Omental fat pad (tissue), 4 donors: Measurements from ENCODE around the gene PEA15. TPM values are rescaled to one million over a fixed set of nuclear protein-coding genes. Genes with fewer than 3 reads are reported as not detected.

ENCODE experiments used
- ATAC-seq: fragments of 150-250 bp; one replicate; pipeline ENCODE4 v1.9.1; 2016; ENCODE audit warnings: mild to moderate bottlenecking, moderate library complexity; ENCODE audit not compliant: low FRiP score
- DNase-seq: peaks from one replicate; pipeline ENCODE4 v3.0.0-alpha.2; 2019; ENCODE audit warnings: low spot score
- total RNA-seq, 4 donors: library from RNA; depleted of rRNA; stranded (reverse); fragments of >200 nt; gene quantifications; one replicate each; pipeline ENCODE4 v1.1.0, GENCODE V29; 2016
- TF ChIP-seq, protein P1 (sequence below), 3 donors: fragments of 450-650 bp; IDR thresholded peaks; one replicate each; pipeline ENCODE4 v1.5.1; 2016 to 2017; ENCODE audit warnings: antibody characterized with exemption in 3 of 3, mild to moderate bottlenecking in 3 of 3, moderate library complexity in 2 of 3

Gene PEA15
- total RNA-seq, 4 donors from 2014 or later = 89.1 to 214 (median 153) TPM

DNA sequence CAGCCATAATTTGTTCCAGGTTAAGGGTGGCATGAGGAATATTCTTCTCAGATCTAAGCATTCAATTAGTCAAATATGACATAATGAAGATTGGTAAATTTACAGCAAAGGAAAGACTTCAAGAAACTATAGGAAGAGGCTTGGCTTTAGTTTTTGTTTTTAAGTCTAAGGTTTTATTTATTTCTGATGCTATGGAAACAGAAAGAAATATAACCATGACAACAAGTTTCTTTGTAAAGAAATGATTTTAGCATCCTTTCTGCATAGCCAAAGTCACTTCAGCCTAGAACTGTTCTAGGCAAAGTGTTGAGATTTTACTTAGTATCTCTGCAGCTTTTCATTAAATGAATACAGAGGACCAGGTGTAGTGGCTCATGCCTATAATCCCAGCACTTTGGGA lies 27.7 kb downstream of the PEA15 start:
- ATAC-seq (no peak), DNase-seq (no peak)
- TF ChIP-seq, protein P1, sequence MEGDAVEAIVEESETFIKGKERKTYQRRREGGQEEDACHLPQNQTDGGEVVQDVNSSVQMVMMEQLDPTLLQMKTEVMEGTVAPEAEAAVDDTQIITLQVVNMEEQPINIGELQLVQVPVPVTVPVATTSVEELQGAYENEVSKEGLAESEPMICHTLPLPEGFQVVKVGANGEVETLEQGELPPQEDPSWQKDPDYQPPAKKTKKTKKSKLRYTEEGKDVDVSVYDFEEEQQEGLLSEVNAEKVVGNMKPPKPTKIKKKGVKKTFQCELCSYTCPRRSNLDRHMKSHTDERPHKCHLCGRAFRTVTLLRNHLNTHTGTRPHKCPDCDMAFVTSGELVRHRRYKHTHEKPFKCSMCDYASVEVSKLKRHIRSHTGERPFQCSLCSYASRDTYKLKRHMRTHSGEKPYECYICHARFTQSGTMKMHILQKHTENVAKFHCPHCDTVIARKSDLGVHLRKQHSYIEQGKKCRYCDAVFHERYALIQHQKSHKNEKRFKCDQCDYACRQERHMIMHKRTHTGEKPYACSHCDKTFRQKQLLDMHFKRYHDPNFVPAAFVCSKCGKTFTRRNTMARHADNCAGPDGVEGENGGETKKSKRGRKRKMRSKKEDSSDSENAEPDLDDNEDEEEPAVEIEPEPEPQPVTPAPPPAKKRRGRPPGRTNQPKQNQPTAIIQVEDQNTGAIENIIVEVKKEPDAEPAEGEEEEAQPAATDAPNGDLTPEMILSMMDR (IDR thresholded peaks at IDR 0.05) = no peak

DNA sequence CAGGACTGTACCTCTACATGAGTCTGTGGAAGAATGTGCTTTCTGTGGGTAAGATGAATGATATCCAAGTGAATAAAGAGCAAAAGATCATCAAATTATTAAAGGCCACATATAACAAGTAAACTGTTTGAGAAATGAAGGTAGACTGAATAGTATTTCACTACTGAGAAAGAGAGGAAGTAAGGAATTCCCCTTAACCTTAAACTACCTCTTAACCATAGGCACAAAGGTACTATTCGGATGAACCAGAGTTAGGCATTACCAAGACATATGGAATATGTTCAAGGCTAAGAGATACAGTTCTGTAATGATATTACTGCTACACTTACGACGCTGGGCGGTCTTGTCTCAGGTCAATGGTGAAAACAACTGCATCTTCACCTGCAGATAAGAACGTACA lies 31.6 kb downstream of the PEA15 start:
- ATAC-seq (no peak), DNase-seq (no peak)
- TF ChIP-seq, protein P1 (IDR thresholded peaks at IDR 0.05) = no peak

DNA sequence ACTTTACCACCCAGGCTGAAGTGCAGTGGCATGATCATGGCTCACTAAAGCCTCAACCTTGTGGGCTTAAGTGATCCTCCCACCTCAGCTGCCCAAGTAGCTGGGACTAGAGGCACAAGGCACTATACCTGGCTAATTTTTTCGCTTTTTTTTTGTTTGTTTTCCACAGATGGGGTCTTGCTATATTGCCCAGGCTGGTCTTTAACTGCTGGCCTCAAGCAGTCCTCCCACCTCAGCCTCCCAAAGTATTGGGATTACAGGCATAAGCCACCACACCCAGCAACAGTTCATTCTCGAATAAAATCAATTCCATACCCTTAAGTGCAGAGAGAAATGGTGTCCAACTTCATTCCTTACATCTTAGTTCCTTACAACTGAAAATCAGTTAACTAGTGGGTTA lies 32.4 kb downstream of the PEA15 start:
- DNase-seq (no peak), ATAC-seq (no peak)
- TF ChIP-seq, protein P1 (IDR thresholded peaks at IDR 0.05) = no peak

DNA sequence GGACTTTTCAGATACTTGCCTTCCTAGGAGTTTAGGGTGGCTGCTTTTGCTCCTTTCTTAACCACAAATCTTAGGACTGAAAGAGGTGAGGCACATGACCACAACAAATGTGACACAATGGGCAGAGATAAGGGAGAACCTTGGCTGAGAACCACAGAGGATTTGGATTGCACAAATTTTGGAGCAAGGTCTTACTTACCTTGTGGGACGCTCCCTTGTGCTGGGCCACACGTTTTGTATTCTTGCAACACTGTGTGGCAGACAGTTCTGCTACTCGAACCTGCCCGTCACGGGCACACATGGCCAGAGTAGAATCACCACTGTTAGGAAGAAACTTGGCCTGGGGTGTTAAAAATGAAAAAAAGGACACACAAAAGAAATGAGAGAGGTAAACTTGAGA lies 33.2 kb downstream of the PEA15 start:
- ATAC-seq (no peak), DNase-seq (no peak)
- TF ChIP-seq, protein P1 (IDR thresholded peaks at IDR 0.05) = no peak

DNA sequence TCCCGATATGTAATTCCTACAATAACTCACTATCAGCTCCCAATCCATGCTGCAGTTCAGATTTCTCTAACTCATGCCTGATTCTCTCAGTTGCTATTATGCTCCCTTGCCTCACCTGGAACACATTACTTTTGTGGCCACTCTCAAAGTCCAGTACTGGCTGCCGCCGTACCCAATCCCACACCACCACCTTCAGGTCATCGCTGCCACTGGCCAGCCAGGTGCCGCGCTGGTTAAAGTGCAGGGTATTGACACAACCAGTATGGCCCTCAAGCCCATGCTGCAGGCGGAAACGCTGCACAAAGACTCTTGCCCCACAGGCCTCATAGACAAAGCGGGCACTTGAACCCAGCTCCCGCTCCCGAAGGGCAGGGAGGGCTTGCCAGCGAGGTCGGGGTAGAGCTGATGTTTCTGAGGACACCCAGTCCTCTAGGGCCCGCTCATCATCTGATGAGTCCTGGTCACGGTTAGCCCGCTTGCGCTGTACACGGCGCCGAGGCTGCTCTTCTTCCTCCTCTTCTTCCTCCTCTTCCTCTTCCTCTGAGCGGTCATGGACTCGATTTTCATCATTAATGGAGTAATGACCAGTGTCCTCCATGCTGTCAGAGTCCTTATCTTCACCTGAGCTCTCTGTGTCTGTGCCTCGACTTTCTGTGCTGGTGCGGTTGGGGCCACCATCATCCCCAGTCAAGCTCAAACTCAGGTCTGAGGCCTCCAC lies 34.6 kb downstream of the PEA15 start:
- ATAC-seq (no peak), DNase-seq (no peak)
- TF ChIP-seq, protein P1 (IDR thresholded peaks at IDR 0.05) = no peak

DNA sequence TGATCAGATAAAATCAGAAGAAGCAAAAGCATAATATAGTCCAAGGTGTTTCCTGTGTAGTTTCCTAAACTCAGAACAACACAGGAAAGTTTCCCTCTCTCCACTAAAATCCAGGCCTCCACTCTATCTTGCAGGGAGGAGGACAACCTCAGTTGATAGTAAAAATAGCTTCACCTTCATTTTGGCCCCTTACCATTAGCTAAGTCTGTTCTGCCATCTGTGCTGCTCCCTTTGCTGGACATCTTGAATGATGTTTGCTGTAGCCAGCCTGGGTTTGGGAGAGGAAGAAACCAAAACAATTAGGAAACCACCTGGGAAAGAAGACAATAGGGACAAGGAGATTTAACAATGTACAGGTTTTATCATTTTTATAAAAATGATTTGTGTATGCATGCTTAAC lies 38.6 kb downstream of the PEA15 start:
- no peak for DNase-seq
- TF ChIP-seq, protein P1 (IDR thresholded peaks at IDR 0.05) = no peak
- ATAC-seq = no peak

DNA sequence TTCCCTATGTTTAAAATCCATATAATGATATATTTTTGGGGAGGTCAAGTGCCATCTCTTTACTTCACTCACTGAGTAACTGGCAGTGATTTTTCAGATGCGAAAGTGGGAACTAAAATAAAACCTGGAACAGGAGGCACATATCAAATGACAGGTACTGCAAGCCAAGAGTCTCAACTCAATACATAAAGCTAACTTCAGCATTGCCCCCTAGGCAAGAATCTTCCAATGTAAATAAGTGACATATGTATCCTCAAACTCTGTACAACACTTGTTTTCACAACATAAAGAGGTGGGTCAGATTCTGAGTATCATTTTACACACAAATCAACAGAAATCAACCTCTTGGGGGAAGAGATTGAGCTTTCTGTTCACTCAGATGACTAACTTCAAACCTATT lies 39.0 kb downstream of the PEA15 start:
- no peak for ATAC-seq
- TF ChIP-seq, protein P1 (IDR thresholded peaks at IDR 0.05) = no peak
- DNase-seq = no peak
